HepG2 (cell line): Measurements from ENCODE around the gene PAK1IP1. TPM values are rescaled to one million over a fixed set of nuclear protein-coding genes. Genes with fewer than 3 reads are reported as not detected.

Experiments used
- ARHGAP35 ChIP-seq: sonication (generic); formaldehyde crosslinking; IDR thresholded peaks from 2 replicates; pipeline ENCODE4 v1.9.0; 2022; ENCODE audit warnings: mild to moderate bottlenecking, inconsistent platforms, moderate library complexity, missing genetic modification reagents, borderline replicate concordance
- BORCS8-MEF2B ChIP-seq: sonication (generic); formaldehyde crosslinking; IDR thresholded peaks from 2 replicates; pipeline ENCODE4 v1.8.0; 2022; ENCODE audit warnings: mild to moderate bottlenecking, missing genetic modification reagents
- NR2F2 ChIP-seq: IDR thresholded peaks from 2 replicates; pipeline ENCODE4 v1.6.1; 2012; ENCODE audit warnings: low read depth, inconsistent platforms, borderline replicate concordance
- RNF2 ChIP-seq: fragments of 450-650 bp; conservative IDR thresholded peaks from 2 replicates; pipeline ENCODE4 v1.6.1; 2016; ENCODE audit warnings: low read depth
- TCF7L2 ChIP-seq: IDR thresholded peaks from 2 replicates; pipeline ENCODE4 v1.6.1; 2011; ENCODE audit warnings: mild to moderate bottlenecking, low read depth, low read length, moderate library complexity
- U2AF1 ChIP-seq: fragments of 200-400 bp; formaldehyde crosslinking; optimal IDR thresholded peaks from 2 replicates; pipeline ENCODE3; 2017; ENCODE audit warnings: mild to moderate bottlenecking, low read depth, low read length
- ZNF350 ChIP-seq: sonication (generic); formaldehyde crosslinking; IDR thresholded peaks from 2 replicates; pipeline ENCODE4 v1.4.0; 2020; ENCODE audit warnings: mild to moderate bottlenecking, low read depth, missing genetic modification reagents, borderline replicate concordance
- ZNF367 ChIP-seq: sonication (generic); formaldehyde crosslinking; IDR thresholded peaks from 2 replicates; pipeline ENCODE4 v1.4.0; 2020; ENCODE audit warnings: missing genetic modification reagents, borderline replicate concordance
- ZNF674 ChIP-seq: sonication (generic); formaldehyde crosslinking; IDR thresholded peaks from 2 replicates; pipeline ENCODE4 v1.5.0; 2020; ENCODE audit warnings: low read depth, mild to moderate bottlenecking, missing genetic modification reagents
- polyA plus RNA-seq, 8 experiments: library from polyadenylated mRNA; depleted of rRNA in 3 of 8; stranded (reverse) in 7 of 8; unstranded in 1 of 8; fragments of >200 nt; fragmentation: Illumina TruSeq in 4 of 8; extraction: Trizol in 4 of 8; gene quantifications; 2 replicates each; pipeline versions ENCODE4 v1.2.1 to v1.2.3, GENCODE V29; 2011 to 2016; ENCODE audit warnings: low read depth in 4 of 8, missing spikeins in 1 of 8, mixed read lengths in 1 of 8; ENCODE audit not compliant: insufficient read depth in 1 of 8
- total RNA-seq, 5 experiments: library from RNA; depleted of rRNA; stranded (reverse); fragments of >200 nt; fragmentation: Illumina TruSeq; extraction: Trizol; gene quantifications; 2 replicates each; pipeline ENCODE4 v1.2.3, GENCODE V29; 2016; ENCODE audit warnings: low read depth in 1 of 5
- TF ChIP-seq, protein P1 (sequence below): sonication (generic); formaldehyde crosslinking; IDR thresholded peaks from 2 replicates; pipeline ENCODE4 v1.5.1; 2020; ENCODE audit warnings: mild to moderate bottlenecking, moderate library complexity, missing genetic modification reagents
- TF ChIP-seq, protein P2 (sequence below): sonication (generic); formaldehyde crosslinking; IDR thresholded peaks from 2 replicates; pipeline ENCODE4 v1.4.0; 2020; ENCODE audit warnings: missing genetic modification reagents

Gene PAK1IP1
- total and polyA plus RNA-seq, 2 of the 13 experiments (the other 11 are each of a cell fraction or from before 2014, with no cell fraction given): 23.4 to 66.2 TPM

DNA sequence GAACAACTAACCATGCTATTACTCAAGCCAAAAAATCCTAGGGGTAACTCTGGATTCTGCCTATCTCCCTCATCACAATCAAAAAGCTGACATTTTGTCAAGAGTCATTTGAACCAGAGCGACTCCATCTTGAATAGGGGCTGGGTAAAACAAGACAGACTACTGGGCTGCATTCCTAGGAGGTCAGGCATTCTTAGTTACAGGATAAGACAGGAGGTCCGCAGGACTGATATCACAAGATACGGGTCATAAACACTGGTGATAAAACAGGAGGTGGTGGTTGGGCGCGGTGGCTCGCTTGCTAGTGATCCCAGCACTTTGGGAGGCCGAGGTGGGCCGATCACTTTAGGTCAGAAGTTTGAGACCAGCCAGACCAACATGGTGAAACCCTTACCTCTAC, 32.6 kb upstream of the PAK1IP1 start (continued):
- TF ChIP-seq, protein P1, sequence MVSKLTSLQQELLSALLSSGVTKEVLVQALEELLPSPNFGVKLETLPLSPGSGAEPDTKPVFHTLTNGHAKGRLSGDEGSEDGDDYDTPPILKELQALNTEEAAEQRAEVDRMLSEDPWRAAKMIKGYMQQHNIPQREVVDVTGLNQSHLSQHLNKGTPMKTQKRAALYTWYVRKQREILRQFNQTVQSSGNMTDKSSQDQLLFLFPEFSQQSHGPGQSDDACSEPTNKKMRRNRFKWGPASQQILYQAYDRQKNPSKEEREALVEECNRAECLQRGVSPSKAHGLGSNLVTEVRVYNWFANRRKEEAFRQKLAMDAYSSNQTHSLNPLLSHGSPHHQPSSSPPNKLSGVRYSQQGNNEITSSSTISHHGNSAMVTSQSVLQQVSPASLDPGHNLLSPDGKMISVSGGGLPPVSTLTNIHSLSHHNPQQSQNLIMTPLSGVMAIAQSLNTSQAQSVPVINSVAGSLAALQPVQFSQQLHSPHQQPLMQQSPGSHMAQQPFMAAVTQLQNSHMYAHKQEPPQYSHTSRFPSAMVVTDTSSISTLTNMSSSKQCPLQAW (CRISPR knock-in tag): no peak
- no peak for TF ChIP-seq ZNF674 (CRISPR knock-in tag)
- no peak for TF ChIP-seq ARHGAP35
- no peak for TF ChIP-seq NR2F2
- no peak for TF ChIP-seq BORCS8-MEF2B (CRISPR knock-in tag)
- TF ChIP-seq RNF2: no peak
- no peak for TF ChIP-seq ZNF367 (CRISPR knock-in tag)
- no peak for TF ChIP-seq ZNF350 (CRISPR knock-in tag)
- TF ChIP-seq TCF7L2: no peak
- TF ChIP-seq, protein P2, sequence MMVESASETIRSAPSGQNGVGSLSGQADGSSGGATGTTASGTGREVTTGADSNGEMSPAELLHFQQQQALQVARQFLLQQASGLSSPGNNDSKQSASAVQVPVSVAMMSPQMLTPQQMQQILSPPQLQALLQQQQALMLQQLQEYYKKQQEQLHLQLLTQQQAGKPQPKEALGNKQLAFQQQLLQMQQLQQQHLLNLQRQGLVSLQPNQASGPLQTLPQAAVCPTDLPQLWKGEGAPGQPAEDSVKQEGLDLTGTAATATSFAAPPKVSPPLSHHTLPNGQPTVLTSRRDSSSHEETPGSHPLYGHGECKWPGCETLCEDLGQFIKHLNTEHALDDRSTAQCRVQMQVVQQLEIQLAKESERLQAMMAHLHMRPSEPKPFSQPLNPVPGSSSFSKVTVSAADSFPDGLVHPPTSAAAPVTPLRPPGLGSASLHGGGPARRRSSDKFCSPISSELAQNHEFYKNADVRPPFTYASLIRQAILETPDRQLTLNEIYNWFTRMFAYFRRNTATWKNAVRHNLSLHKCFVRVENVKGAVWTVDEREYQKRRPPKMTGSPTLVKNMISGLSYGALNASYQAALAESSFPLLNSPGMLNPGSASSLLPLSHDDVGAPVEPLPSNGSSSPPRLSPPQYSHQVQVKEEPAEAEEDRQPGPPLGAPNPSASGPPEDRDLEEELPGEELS (CRISPR knock-in tag): no peak
- no peak for TF ChIP-seq U2AF1
